HG03095 (cell line): Measurements from ENCODE around the gene MACROD2.

Experiments
- ATAC-seq: cut with Tn5 transposase; IDR thresholded peaks from one replicate; pipeline ENCODE4 v1.9.1; 2021; ENCODE audit warnings: moderate library complexity; ENCODE audit not compliant: unreplicated experiment

Gene MACROD2

DNA sequence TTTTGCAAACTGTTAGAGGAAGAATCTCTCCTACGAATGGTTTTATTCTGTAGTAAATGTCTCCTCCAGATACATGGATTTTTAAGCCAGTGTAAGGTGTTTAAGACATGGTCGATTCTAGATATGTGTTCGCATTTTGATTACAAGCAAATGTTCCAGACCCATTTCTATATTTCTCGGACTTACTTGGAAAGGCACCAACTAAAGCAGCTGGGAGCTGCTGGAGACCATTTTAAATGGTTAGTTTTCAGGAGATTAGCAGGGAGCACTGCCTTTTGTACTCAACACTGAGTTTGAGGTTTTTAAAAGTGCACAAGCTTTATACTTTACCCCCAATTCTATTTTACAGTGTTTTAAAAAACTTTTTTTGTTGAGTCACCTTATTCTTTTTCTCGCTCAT, 1720.9 kb downstream of the MACROD2 start:
- ATAC-seq, result no peak

GRCh38 chr20:15726416-15726815, 1731.1 kb downstream of the MACROD2 start:
- ATAC-seq, result no peak

DNA sequence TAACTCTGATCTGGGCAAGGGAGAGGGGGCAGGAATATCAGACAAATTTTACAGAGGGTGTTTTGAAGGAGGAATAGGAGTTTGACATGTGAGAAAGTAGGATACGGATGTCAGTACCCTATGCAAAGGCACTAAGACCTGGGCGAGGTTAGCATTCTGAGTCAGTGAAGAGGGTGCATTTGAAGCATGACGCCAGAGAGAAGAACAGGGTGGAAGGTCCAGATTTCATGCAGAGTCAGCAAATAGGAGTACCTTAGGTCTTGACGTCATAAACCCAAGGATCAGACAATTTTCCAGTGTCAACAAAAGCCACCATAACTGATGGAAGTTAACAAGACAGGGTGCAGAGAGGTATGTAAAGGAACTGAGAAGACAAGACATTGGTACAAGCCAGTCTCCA, 1738.7 kb downstream of the MACROD2 start:
- ATAC-seq, result no peak

GRCh38 chr20:15739035-15739434, 1743.7 kb downstream of the MACROD2 start:
- ATAC-seq, result no peak

DNA sequence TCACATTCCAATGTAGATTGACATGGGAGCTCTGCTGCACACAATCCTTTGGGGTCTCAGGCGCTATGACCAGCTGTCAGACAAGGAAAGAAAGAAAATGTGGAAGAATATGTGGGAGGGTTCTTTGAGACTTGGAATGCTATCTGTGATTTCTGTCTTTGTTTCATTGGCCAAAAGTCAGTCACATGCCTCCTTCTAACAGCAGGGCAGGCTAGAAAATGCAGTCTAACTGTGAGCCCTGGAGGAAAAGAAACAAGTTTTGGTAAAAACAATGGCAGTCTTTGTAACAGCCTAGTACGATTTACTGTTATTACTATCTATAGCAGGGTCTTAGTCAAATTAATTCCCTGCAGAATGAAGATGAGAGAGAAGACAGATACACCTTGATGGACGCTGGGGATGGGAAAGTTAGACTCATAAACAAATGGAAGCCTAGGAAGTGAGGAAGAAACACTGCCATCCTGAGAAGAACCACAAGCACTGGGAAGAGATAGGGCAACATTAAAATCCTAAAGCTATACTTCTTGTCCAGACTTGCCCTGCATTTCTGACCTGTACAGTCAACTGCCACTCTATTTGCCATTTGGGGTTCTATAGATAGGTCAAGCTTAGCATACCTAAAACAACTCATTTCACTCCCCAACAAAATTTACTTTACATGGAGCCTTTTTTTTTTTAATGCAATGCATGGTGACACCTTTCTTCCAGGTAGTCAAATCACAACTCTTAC, 1744.9 kb downstream of the MACROD2 start:
- ATAC-seq, result no peak

- no peak for ATAC-seq
These were observed 1746.8 kb downstream of the MACROD2 start for GRCh38 chr20:15742087-15742486.

DNA sequence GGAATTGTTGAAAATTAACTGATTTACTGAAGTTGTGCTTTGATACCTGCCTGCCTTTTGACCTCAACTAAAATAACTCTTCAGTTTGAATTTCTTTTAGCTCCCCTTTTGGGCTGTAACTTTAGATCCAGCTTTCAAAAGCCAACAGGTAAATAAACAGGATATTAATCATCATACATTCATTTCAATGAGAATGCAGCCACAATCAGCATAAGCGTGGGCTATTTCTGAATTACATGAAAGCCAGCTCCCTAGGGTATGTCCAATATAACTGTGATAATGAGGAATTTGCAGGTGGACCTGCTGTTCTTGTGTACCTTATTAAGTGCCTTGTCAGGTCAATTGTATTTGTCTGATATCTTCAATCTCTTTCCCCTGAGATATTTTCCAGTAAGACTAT, 1747.3 kb downstream of the MACROD2 start:
- no peak for ATAC-seq

- no peak for ATAC-seq
These were observed 1760.9 kb downstream of the MACROD2 start for GRCh38 chr20:15756002-15756753.

DNA sequence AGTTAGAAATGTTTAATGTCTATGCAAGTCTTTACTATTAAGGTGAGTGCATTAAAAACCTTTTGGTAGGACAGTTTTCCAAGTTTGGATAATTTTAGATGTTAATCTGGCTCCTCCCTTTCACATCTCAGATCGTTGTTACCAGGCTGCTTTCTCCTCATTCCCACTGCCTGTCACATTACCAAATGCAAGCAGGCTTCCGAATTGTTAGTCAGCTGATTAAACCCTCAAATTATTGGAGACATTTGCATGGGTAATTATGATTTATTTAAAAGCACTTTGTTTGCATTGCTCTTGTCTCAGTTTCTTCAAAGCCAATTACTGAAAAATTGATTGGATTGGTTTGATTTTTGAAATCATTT, 1761.4 kb downstream of the MACROD2 start:
- ATAC-seq, result no peak

DNA sequence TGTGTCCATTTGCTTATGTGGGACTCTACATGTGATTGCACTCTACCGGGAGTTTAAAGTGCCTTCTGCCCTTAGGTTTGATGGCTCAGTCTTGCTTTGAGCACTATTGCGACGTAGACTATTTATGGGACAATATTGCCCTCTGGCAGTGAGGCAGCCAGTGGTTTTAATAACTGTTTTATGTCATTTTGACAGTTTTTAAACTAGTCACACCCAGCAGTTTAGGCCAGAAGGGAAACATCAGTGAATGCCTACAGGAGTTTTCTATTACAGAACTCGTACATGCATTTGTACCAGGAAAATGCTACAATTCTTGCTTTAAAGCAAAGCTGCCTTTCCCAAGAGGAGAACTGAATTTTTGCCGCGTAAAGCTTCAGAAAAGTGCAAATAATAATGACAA, 1764.3 kb downstream of the MACROD2 start:
- ATAC-seq, result no peak

DNA sequence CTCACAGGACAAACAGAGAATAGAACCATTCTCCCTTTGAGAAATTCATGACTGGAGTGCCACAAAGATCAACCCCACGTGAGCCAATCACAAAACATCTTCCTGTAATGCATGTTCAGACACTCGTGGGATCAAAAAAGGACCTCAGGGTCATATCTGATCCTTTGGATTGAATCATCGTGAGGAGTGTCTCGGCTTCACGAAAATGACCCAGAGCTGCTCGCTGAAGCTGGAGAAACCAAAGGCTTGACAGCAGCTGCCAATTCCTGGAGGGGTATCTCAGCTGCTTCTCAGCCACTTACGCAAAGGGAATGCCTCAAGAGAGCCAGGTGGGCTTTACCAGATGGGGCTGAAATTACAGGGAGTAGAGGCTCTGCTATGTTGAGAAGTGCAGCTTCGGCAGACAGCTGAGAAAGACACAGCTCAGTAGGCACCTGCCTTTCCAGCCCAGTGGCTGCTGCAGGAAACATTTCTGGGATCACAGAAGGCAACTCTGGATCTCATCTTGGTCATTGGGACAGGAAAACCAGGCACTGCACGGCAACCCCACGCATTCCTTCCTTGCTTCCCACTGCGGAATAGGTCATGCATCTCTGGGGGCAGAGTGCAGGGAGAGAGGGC, 1764.8 kb downstream of the MACROD2 start:
- no peak for ATAC-seq

DNA sequence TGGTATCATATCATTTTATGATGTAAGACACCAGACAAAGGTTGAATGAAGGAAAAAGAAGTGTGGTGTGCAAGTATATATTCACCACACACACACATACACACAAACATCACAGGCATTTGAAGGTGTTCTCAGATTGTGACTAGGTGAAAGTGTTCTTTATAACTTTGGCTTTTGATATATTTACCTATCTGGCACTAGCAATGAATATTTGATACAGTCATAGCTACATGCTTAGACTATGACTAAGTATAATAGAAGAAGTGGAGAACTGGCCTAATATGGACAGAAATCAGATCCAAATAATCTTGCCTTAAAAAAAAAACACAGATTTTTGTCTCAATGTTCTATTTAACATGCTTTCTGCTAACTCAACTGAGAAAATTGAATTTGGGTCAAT, 1768.0 kb downstream of the MACROD2 start:
- ATAC-seq, result no peak

DNA sequence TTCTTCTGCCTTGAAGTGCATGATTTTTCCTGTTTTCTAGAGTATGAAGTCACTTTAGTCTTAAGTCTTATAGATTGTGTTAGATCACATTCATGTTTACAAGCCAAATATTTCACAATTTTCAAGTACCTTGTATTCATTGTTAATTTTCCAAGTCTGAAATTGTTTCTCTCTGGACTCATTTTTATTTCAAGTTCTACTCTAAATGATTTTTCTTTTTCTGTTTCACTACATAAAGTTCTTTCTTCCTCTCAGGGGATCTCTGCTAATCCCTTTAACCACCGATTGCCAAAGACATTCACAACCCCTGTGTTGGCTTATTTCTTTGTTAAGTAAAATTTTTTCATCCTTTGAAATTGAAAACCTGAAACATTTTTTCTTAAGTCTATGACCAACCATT, 1772.3 kb downstream of the MACROD2 start:
- no peak for ATAC-seq

DNA sequence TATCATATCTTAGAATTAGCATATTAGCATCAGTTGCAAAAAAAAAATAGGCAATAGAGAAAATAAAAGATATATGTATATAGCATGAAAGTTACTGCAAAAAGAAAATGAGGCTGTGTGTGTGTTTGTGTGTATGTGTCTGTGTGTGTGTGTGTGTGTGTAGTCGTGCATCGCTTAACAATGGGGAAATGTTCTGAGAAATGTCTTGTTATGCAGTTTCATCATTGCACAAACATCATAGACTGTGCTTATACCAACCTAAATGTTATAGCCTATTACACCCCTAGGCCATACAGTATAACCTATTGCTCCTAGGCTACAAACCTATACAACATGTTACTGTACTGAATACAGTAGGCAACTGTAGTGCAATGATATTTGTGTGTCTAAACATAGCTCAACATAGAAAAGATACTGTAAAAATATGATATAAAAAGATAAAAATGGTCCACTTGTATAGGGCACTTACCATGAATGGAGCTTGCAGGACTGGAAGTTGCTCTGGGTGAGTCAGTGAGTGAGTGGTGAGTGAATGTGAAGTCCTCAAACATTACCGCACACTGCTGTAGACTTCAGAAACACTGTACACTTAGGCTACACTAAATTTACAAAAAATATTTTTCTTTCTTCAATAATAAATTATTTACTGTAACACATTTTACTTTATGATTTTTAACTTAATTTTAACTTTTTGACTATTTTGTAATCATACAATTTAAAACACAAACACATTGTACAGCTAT, 1772.9 kb downstream of the MACROD2 start:
- no peak for ATAC-seq

- no peak for ATAC-seq
These were observed 1777.5 kb downstream of the MACROD2 start for GRCh38 chr20:15772826-15773225.

- no peak for ATAC-seq
These were observed 1779.6 kb downstream of the MACROD2 start for GRCh38 chr20:15774926-15775325.

- no peak for ATAC-seq
These were observed 1781.6 kb downstream of the MACROD2 start for GRCh38 chr20:15776770-15777466.

- ATAC-seq, result no peak
These were observed 1788.7 kb downstream of the MACROD2 start for GRCh38 chr20:15784020-15784419.

GRCh38 chr20:15789079-15789478, 1793.8 kb downstream of the MACROD2 start:
- no peak for ATAC-seq

GRCh38 chr20:15792855-15793254, 1797.5 kb downstream of the MACROD2 start:
- ATAC-seq, result no peak

DNA sequence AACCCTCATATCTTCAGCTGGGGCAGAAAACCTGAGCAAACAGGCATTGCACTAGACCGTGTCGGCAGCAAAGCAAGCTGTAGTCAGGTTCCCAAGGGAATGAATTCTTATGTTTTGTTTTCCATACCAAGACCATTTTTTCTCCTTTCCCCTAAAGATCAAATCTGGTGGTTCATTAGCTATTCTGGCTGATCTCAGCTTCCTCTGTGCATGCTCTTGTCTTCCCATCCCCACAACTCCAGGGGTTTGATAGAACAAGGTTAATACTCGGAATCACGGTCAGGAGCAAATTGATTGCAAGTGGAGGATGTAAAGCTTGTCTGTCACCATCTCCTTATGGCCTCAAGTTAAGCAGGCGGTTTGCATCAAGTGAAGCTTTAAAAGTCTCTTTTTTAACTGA, 1799.1 kb downstream of the MACROD2 start:
- ATAC-seq, result no peak
